GM18907 (cell line): Measurements from ENCODE around the gene MTRF1.
"Not testable (repeated sequence)": the region's sequence is repeated elsewhere in the genome, so short reads cannot be mapped to it uniquely, and the experiment has no call there.

Experiments
- ATAC-seq: cut with Tn5 transposase; IDR thresholded peaks from one replicate; pipeline ENCODE4 v1.9.1; 2021; ENCODE audit warnings: mild to moderate bottlenecking, moderate library complexity; ENCODE audit not compliant: unreplicated experiment

The MTRF1 gene

GRCh38 chr13:41179593-41180250, 83.7 kb downstream of the MTRF1 start:
- no peak for ATAC-seq

GRCh38 chr13:41178040-41178439, 85.3 kb downstream of the MTRF1 start:
- ATAC-seq, result no peak

DNA sequence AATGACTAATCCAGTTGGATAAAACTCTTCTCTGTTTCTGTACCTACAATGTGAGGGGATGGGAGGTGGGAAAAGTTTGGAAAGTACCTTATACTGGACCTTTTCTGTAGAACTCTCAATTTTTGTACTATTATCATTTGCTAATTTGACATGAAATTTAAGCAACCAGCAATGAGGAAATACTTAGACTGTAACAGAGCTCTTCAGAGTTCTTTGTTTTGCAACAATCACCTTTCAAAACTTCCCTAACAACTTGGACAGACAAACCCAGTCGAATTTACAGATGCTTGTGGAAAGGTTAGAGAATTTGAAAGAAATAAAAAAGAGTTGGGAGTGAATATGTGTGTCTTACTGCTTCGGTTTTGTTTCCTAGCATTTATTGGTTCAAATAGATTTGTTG, 85.8 kb downstream of the MTRF1 start:
- no peak for ATAC-seq

- not testable (repeated sequence) for ATAC-seq
Observed at GRCh38 chr13:41175576-41175975, 87.8 kb downstream of the MTRF1 start.
